Measurements from ENCODE around the gene APOO.

The APOO gene

GRCh38 chrX:23792861-23793553, 114.7 kb downstream of the APOO start:
- H3K27me3 ChIP-seq (ENCODE audit: low read length), result no peaks in the 10 kb centered on the region
- H3K4me2 ChIP-seq (ENCODE audit: low read depth, low read length, poor library complexity, severe bottlenecking), result no peak overlapping the region
- H3K9ac ChIP-seq (ENCODE audit: low read length), result no peak overlapping the region
- H3K79me2 ChIP-seq (ENCODE audit: insufficient read depth, low read length), result no peaks in the 10 kb centered on the region
- no peak overlapping the region for H3K4me3 ChIP-seq (ENCODE audit: insufficient read depth, low read length, poor library complexity, severe bottlenecking)
- TF ChIP-seq EZH2phosphoT487 (conservative IDR thresholded peaks at IDR 0.05; ENCODE audit: low read length), result no peak
- no peak for TF ChIP-seq CTCF (IDR thresholded peaks at IDR 0.05; ENCODE audit: insufficient read depth, low read length, poor library complexity, severe bottlenecking)
- H2AFZ ChIP-seq (ENCODE audit: low read depth, low read length, severe bottlenecking), result no peak overlapping the region
- H3K27ac ChIP-seq (ENCODE audit: low read depth, low read length), result no peak overlapping the region
- H3K9me3 ChIP-seq (ENCODE audit: insufficient read depth, low read length), result no peaks in the 10 kb centered on the region
- H3F3A ChIP-seq (ENCODE audit: insufficient read depth), result no peaks in the 10 kb centered on the region
- H3K36me3 ChIP-seq (ENCODE audit: low read length), result no peaks in the 10 kb centered on the region
- H3K9me2 ChIP-seq (replicated peaks; ENCODE audit: insufficient read depth, low read length), result no peaks in the 10 kb centered on the region
- no peaks in the 10 kb centered on the region for H4K20me1 ChIP-seq (ENCODE audit: low read depth, low read length)

- TF ChIP-seq CTCF (IDR thresholded peaks at IDR 0.05; ENCODE audit: insufficient read depth, low read length, poor library complexity, severe bottlenecking) (no peak), EZH2phosphoT487 (conservative IDR thresholded peaks at IDR 0.05; ENCODE audit: low read length) (no peak)
- H2AFZ ChIP-seq (ENCODE audit: low read depth, low read length, severe bottlenecking), result no peak overlapping the region
- no peak overlapping the region for H3K27ac ChIP-seq (ENCODE audit: low read depth, low read length)
- no peaks in the 10 kb centered on the region for H4K20me1 ChIP-seq (ENCODE audit: low read depth, low read length)
- no peaks in the 10 kb centered on the region for H3K79me2 ChIP-seq (ENCODE audit: insufficient read depth, low read length)
- no peaks in the 10 kb centered on the region for H3K9me3 ChIP-seq (ENCODE audit: insufficient read depth, low read length)
- no peaks in the 10 kb centered on the region for H3F3A ChIP-seq (ENCODE audit: insufficient read depth)
- H3K36me3 ChIP-seq (ENCODE audit: low read length), result peaks cover 2% of the 10 kb centered on the region; the same call in 1 of the 2 replicates
- no peak overlapping the region for H3K4me3 ChIP-seq (ENCODE audit: insufficient read depth, low read length, poor library complexity, severe bottlenecking)
- no peaks in the 10 kb centered on the region for H3K9me2 ChIP-seq (replicated peaks; ENCODE audit: insufficient read depth, low read length)
- no peaks in the 10 kb centered on the region for H3K27me3 ChIP-seq (ENCODE audit: low read length)
- no peak overlapping the region for H3K9ac ChIP-seq (ENCODE audit: low read length)
- H3K4me2 ChIP-seq (ENCODE audit: low read depth, low read length, poor library complexity, severe bottlenecking), result no peak overlapping the region
Observed at GRCh38 chrX:23790155-23790497, 117.6 kb downstream of the APOO start.

GRCh38 chrX:23789386-23790154, 118.2 kb downstream of the APOO start:
- no peaks in the 10 kb centered on the region for H3K9me3 ChIP-seq (ENCODE audit: insufficient read depth, low read length)
- H3K4me2 ChIP-seq (ENCODE audit: low read depth, low read length, poor library complexity, severe bottlenecking), result no peak overlapping the region
- no peak overlapping the region for H2AFZ ChIP-seq (ENCODE audit: low read depth, low read length, severe bottlenecking)
- H3K79me2 ChIP-seq (ENCODE audit: insufficient read depth, low read length), result no peaks in the 10 kb centered on the region
- H3K4me3 ChIP-seq (ENCODE audit: insufficient read depth, low read length, poor library complexity, severe bottlenecking), result no peak overlapping the region
- no peaks in the 10 kb centered on the region for H3F3A ChIP-seq (ENCODE audit: insufficient read depth)
- H3K9me2 ChIP-seq (replicated peaks; ENCODE audit: insufficient read depth, low read length), result no peaks in the 10 kb centered on the region
- H3K9ac ChIP-seq (ENCODE audit: low read length), result no peak overlapping the region
- H3K36me3 ChIP-seq (ENCODE audit: low read length), result peaks cover 8% of the 10 kb centered on the region
- no peaks in the 10 kb centered on the region for H3K27me3 ChIP-seq (ENCODE audit: low read length)
- TF ChIP-seq EZH2phosphoT487 (conservative IDR thresholded peaks at IDR 0.05; ENCODE audit: low read length), result no peak
- TF ChIP-seq CTCF (IDR thresholded peaks at IDR 0.05; ENCODE audit: insufficient read depth, low read length, poor library complexity, severe bottlenecking), result no peak
- no peaks in the 10 kb centered on the region for H4K20me1 ChIP-seq (ENCODE audit: low read depth, low read length)
- no peak overlapping the region for H3K27ac ChIP-seq (ENCODE audit: low read depth, low read length)

Data from SU-DHL-6 (cell line).